BJ (cell line): ENCODE data around the gene FAF2. TPM values are rescaled to one million over a fixed set of nuclear protein-coding genes. Genes with fewer than 3 reads are reported as not detected.

Experiments
- CTCF ChIA-PET: fragments of 350-600 bp; formaldehyde crosslinking; extraction: SDS; loops from one replicate; lab custom pipeline; 2021; ENCODE audit warnings: antibody characterized with exemption, inconsistent platforms; lab: Yijun Ruan, JAX
- POLR2A ChIA-PET: fragments of 300-600 bp; sonication (Branson Sonifier 250); formaldehyde crosslinking; extraction: SDS; loops from one replicate; lab custom pipeline; 2021; ENCODE audit warnings: antibody characterized with exemption; lab: Charles Lee
- DNase-seq: peaks from one replicate; pipeline ENCODE4 v3.0.0-alpha.2; 2011; ENCODE audit warnings: low read depth
- H3K27me3 ChIP-seq: 2 replicates; pipeline ENCODE4 v1.6.0; 2011; ENCODE audit warnings: low read length; ENCODE audit not compliant: control insufficient read depth, insufficient read depth
- H3K36me3 ChIP-seq: 2 replicates; pipeline ENCODE4 v1.5.1; 2011; ENCODE audit warnings: low read length; ENCODE audit not compliant: control insufficient read depth, insufficient read depth
- H3K4me3 ChIP-seq: 2 replicates; pipeline ENCODE4 v1.5.1; 2011; ENCODE audit warnings: low read depth, mild to moderate bottlenecking, control low read depth, low read length
- polyA plus RNA-seq: library from polyadenylated mRNA; depleted of rRNA; stranded (reverse); fragments of >200 nt; gene quantifications from 2 replicates; pipeline ENCODE4 v1.2.3, GENCODE V29; 2011
- TF ChIP-seq, protein P1 (sequence below): IDR thresholded peaks from 2 replicates; pipeline ENCODE4 v1.5.1; 2011; ENCODE audit warnings: low read depth, mild to moderate bottlenecking, control low read depth, inconsistent platforms, low read length, moderate library complexity; ENCODE audit not compliant: insufficient read depth

The FAF2 gene
- polyA plus RNA-seq, 1 experiment: 36.9 TPM

DNA sequence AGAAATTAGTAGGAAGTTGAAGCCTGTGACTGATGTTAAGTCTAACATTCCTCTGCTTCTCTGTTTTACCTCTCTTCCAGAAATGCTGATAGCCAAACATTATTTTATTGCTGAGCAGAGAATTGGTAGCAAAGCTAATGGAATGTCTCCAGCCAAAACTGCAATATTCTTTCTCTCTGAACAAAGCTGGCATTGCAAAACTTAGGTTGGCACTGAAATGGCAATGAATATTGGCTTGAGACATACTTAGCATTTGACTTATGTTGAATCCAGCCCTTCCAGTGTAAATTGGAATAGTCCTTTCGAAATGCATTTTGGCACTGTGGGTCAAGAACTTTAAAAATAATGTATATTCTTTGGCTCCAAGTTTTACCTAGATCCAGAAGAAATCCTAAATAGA is 21.1 kb downstream of the FAF2 start:
- TF ChIP-seq, protein P1, sequence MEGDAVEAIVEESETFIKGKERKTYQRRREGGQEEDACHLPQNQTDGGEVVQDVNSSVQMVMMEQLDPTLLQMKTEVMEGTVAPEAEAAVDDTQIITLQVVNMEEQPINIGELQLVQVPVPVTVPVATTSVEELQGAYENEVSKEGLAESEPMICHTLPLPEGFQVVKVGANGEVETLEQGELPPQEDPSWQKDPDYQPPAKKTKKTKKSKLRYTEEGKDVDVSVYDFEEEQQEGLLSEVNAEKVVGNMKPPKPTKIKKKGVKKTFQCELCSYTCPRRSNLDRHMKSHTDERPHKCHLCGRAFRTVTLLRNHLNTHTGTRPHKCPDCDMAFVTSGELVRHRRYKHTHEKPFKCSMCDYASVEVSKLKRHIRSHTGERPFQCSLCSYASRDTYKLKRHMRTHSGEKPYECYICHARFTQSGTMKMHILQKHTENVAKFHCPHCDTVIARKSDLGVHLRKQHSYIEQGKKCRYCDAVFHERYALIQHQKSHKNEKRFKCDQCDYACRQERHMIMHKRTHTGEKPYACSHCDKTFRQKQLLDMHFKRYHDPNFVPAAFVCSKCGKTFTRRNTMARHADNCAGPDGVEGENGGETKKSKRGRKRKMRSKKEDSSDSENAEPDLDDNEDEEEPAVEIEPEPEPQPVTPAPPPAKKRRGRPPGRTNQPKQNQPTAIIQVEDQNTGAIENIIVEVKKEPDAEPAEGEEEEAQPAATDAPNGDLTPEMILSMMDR: no peak
- ChIA-PET CTCF (interaction anchor here (1.2 to 1.8 kb wide), 2 partner anchors 16 to 54 kb away, joined by 3 to 4 read pairs; no protein-coding TSS in a partner anchor), POLR2A (no interaction called here)
- no peaks in the 10 kb centered on the region for H3K36me3 ChIP-seq
- no peaks in the 10 kb centered on the region for H3K27me3 ChIP-seq
- H3K4me3 ChIP-seq: no peak overlapping the region
- no peak for DNase-seq

DNA sequence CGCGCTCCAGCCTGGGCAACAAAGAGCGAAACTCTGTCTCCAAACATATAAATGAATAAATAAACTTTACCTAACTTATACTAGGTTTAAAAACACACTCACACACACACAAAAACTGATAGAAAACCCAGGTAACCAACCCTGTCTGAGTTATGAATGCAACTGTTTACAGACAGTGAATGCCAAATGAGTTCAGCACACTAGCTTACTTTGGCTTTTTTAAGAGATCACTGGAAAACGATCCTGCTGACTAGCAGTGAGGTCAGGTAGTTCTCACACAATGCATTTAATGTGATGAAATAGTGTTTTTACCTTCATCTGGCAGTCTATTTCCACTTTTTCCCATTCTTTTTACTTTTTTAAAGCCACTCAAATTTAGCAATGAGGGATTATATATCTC is 22.4 kb downstream of the FAF2 start:
- H3K27me3 ChIP-seq: no peaks in the 10 kb centered on the region
- CTCF ChIA-PET: no interaction called here
- H3K36me3 ChIP-seq: no peaks in the 10 kb centered on the region
- POLR2A ChIA-PET: no interaction called here
- no peak overlapping the region for H3K4me3 ChIP-seq
- DNase-seq: no peak
- TF ChIP-seq, protein P1: no peak

DNA sequence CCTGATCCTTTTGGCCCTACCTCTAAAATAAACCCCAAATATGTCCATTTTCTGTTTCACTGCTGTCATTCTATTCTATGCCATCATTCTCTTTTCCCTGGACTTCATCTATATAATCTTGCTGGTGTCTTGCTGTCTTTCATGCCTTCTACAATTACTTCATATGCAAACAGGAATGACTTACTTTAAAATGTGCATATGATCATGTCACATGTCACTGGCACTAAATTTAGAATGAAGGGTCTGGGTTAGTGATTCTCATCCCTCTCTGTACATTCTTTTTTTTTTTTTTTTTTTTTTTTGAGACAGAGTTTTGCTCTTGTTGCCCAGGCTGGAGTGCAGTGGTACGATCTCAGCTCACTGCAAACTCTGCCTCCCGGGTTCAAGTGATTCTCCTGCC is 22.9 kb downstream of the FAF2 start:
- no peak for DNase-seq
- CTCF ChIA-PET: interaction anchor here (1.0 kb wide), 1 partner anchor 24 kb away, joined by 3 read pairs; no protein-coding TSS in a partner anchor
- Histone ChIP-seq H3K27me3 (no peaks in the 10 kb centered on the region), H3K36me3 (no peaks in the 10 kb centered on the region), H3K4me3 (no peak overlapping the region)
- TF ChIP-seq, protein P1: no peak
- POLR2A ChIA-PET: no interaction called here

DNA sequence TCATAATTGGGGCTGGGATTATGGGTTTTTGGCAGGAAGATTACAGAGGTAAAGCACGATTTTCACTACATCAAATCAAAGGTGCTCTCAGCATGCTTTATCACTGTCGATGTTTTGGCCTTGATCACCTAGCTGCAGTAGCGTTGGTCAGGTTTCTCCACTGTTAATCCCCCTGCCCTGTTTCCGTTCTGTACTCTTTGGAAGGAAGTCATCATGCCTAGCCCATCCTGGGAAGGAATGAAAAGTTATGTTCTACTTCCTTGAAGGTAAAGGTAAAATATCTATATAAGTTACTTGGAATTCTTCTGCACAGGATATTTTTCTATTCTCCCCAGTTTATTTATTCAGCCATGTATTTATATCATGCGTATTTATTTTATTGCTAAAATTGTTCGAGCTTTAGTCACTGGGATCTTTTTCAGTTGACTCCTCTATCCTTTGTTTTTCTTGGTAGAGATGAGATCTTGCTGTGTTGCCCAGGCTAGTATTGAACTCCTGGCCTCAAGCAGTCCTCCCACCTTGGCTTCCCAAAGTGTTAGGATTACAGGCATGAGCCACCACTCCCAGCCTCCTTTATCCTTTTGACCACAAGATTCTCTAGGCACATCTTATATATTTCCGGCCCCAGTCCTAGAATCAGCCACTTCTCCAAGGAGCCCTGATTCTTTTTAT is 25.3 kb downstream of the FAF2 start:
- ChIA-PET POLR2A (no interaction called here), CTCF (interaction anchor here (1.0 kb wide), 1 partner anchor 100 kb away, joined by 3 read pairs; no protein-coding TSS in a partner anchor)
- Histone ChIP-seq H3K27me3 (no peaks in the 10 kb centered on the region), H3K4me3 (no peak overlapping the region), H3K36me3 (no peaks in the 10 kb centered on the region)
- DNase-seq: no peak
- TF ChIP-seq, protein P1: no peak

DNA sequence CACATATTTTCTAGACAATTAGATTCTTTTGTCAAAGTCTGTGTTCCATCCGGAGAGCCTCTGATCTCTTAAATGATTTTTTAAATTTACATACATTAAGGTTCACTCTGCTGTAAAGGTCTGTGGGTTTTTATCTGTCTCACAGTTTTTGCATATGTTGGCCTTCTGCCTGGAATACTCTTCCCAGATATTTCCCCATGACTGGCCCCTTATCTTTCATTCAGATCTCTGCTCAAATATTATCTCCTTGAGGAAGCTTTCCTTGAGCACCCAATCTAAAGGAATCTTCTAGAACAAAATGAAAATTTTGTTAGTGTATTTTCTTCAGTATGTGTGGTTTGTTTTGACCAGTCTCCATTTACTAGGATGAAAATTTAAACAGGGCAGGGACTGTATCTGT is 26.3 kb downstream of the FAF2 start:
- ChIA-PET CTCF (no interaction called here), POLR2A (no interaction called here)
- peaks cover under 1% of the 10 kb centered on the region; the same call in 1 of the 2 replicates for H3K36me3 ChIP-seq
- H3K27me3 ChIP-seq: no peaks in the 10 kb centered on the region
- TF ChIP-seq, protein P1: no peak
- no peak for DNase-seq
- H3K4me3 ChIP-seq: no peak overlapping the region
